ENCODE measurements around the gene BFSP2. TPM values are rescaled to one million over a fixed set of nuclear protein-coding genes. Genes with fewer than 3 reads are reported as not detected.

BFSP2 gene
- total and polyA plus RNA-seq, 2 of the 13 experiments (the other 11 are each of a cell fraction or from before 2014, with no cell fraction given), result not detected

- TF ChIP-seq ISX (CRISPR knock-in tag; conservative IDR thresholded peaks at IDR 0.05) (no peak), ZNF614 (CRISPR knock-in tag; IDR thresholded peaks at IDR 0.05; ENCODE audit: borderline replicate concordance) (0 out of 2 replicates have a peak, but pooled peaks have one; percentile 49), ZMYM4 (CRISPR knock-in tag; IDR thresholded peaks at IDR 0.05) (peak; percentile 78), HIC2 (CRISPR knock-in tag; IDR thresholded peaks at IDR 0.05; ENCODE audit: low read depth) (peak; percentile 33; the same call in 1 of the 2 replicates), ELF4 (CRISPR knock-in tag; IDR thresholded peaks at IDR 0.05; ENCODE audit: borderline replicate concordance) (0 out of 2 replicates have a peak, but pooled peaks have one; percentile 44), ZFP36L1 (CRISPR knock-in tag; IDR thresholded peaks at IDR 0.05) (no peak), GPBP1L1 (CRISPR knock-in tag; IDR thresholded peaks at IDR 0.05) (no peak), SETDB1 (CRISPR knock-in tag; IDR thresholded peaks at IDR 0.05; ENCODE audit: borderline replicate concordance) (no peak), SRSF9 (IDR thresholded peaks at IDR 0.05; ENCODE audit: borderline replicate concordance, insufficient read depth, low read depth, low read length, poor library complexity, severe bottlenecking) (no peak), MAZ (IDR thresholded peaks at IDR 0.05; ENCODE audit: borderline replicate concordance, low read depth, low read length) (0 out of 2 replicates have a peak, but pooled peaks have one; percentile 36), MAZ (CRISPR knock-in tag; IDR thresholded peaks at IDR 0.05; ENCODE audit: low read depth) (no peak; the same call in 1 of the 2 replicates), CEBPG (CRISPR knock-in tag; IDR thresholded peaks at IDR 0.05) (peak; percentile 79), GTF2F1 (IDR thresholded peaks at IDR 0.05; ENCODE audit: low read length) (peak; percentile 49; the same call in 1 of the 2 replicates), ZNF503 (CRISPR knock-in tag; IDR thresholded peaks at IDR 0.05) (peak; percentile 50; the same call in 1 of the 2 replicates), ZNF558 (CRISPR knock-in tag; IDR thresholded peaks at IDR 0.05; ENCODE audit: borderline replicate concordance) (no peak), ZC3H4 (CRISPR knock-in tag; IDR thresholded peaks at IDR 0.05; ENCODE audit: borderline replicate concordance) (no peak), MEF2D (CRISPR knock-in tag; IDR thresholded peaks at IDR 0.05) (peak; percentile 83), ZFP36L2 (CRISPR knock-in tag; IDR thresholded peaks at IDR 0.05) (no peak)
- TF ChIP-seq, protein P1, sequence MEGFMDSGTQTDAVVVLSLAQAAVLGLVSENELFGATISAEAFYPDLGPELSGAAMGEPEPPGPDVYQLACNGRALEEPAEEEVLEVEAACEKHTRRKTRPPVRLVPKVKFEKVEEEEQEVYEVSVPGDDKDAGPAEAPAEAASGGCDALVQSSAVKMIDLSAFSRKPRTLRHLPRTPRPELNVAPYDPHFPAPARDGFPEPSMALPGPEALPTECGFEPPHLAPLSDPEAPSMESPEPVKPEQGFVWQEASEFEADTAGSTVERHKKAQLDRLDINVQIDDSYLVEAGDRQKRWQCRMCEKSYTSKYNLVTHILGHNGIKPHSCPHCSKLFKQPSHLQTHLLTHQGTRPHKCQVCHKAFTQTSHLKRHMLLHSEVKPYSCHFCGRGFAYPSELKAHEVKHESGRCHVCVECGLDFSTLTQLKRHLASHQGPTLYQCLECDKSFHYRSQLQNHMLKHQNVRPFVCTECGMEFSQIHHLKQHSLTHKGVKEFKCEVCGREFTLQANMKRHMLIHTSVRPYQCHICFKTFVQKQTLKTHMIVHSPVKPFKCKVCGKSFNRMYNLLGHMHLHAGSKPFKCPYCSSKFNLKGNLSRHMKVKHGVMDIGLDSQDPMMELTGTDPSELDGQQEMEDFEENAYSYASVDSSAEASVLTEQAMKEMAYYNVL (CRISPR knock-in tag; IDR thresholded peaks at IDR 0.05; ENCODE audit: borderline replicate concordance), result peak; percentile 80; the same call in 1 of the 2 replicates
These were observed 69.4 kb downstream of the BFSP2 start (continued) for GRCh38 chr3:133469140-133469731.
